Caco-2 (cell line): Measurements from ENCODE around the gene IP6K3. TPM values are rescaled to one million over a fixed set of nuclear protein-coding genes. Genes with fewer than 3 reads are reported as not detected.
A peak's percentile ranks its signal among the peaks of the same experiment; 100 is the strongest.

Experiments
- BruUV-seq: library from RNA; stranded (reverse); fragments of 400-500 nt; replicated peaks from 2 replicates; lab custom pipeline; 2021; lab: Mats Ljungman, UMichigan
- CTCF ChIA-PET: fragments of 300-600 bp; sonication (Branson Sonifier 250); formaldehyde crosslinking; loops from one replicate; lab custom pipeline; 2022; ENCODE audit warnings: antibody characterized with exemption; lab: Charles Lee
- POLR2A ChIA-PET: fragments of 300-600 bp; sonication (Branson Sonifier 250); formaldehyde crosslinking; loops from one replicate; lab custom pipeline; 2022; ENCODE audit warnings: antibody characterized with exemption; lab: Charles Lee
- DNase-seq, 2 experiments: peaks; one replicate each; pipeline versions ENCODE4 v3.0.0 to v3.0.0-alpha.2; 2020 to 2022
- H3K27me3 ChIP-seq: replicated peaks from 2 replicates; pipeline ENCODE4 v1.6.0; 2011; ENCODE audit warnings: low read length; ENCODE audit not compliant: control insufficient read depth, insufficient read depth
- H3K36me3 ChIP-seq: 2 replicates; pipeline ENCODE4 v1.5.1; 2011; ENCODE audit warnings: low read length; ENCODE audit not compliant: control insufficient read depth, insufficient read depth
- H3K4me1 ChIP-seq: fragments of 250-450 bp; sonication (Bioruptor Pico); 2 replicates; pipeline ENCODE4 v1.5.1; 2020; ENCODE audit warnings: mild to moderate bottlenecking
- H3K4me3 ChIP-seq: 2 replicates; pipeline ENCODE4 v1.5.1; 2011; ENCODE audit warnings: low read depth, mild to moderate bottlenecking, control low read depth, low read length
- H3K9me3 ChIP-seq: fragments of 250-450 bp; sonication (Bioruptor Pico); 2 replicates; pipeline ENCODE4 v1.5.1; 2020; ENCODE audit warnings: mild to moderate bottlenecking, moderate library complexity
- H3K27ac Mint-ChIP-seq: one replicate; pipeline ENCODE4 v1.8.0; 2022; ENCODE audit warnings: mixed read lengths; ENCODE audit not compliant: unreplicated experiment
- H3K27me3 Mint-ChIP-seq: one replicate; pipeline ENCODE4 v1.8.0; 2022; ENCODE audit warnings: mixed read lengths; ENCODE audit not compliant: insufficient read depth, unreplicated experiment
- H3K36me3 Mint-ChIP-seq: one replicate; pipeline ENCODE4 v1.8.0; 2022; ENCODE audit warnings: mild to moderate bottlenecking, mixed read lengths; ENCODE audit not compliant: insufficient read depth, unreplicated experiment
- H3K4me1 Mint-ChIP-seq: one replicate; pipeline ENCODE4 v1.8.0; 2022; ENCODE audit warnings: low read depth, mixed read lengths; ENCODE audit not compliant: unreplicated experiment
- H3K4me3 Mint-ChIP-seq: one replicate; pipeline ENCODE4 v1.8.0; 2022; ENCODE audit warnings: mild to moderate bottlenecking, moderate library complexity, mixed read lengths; ENCODE audit not compliant: unreplicated experiment
- H3K9me3 Mint-ChIP-seq: one replicate; pipeline ENCODE4 v1.8.0; 2022; ENCODE audit warnings: mixed read lengths; ENCODE audit not compliant: unreplicated experiment
- CTCF ChIP-seq, 2 experiments: fragments of 200-600 bp in 1 of 2; IDR thresholded peaks; 1 replicate in 1 of 2; 2 replicates in 1 of 2; pipeline versions ENCODE4 v1.5.1 to v1.8.0; 2011 to 2022; ENCODE audit warnings: antibody characterized with exemption in 1 of 2, control low read depth in 1 of 2, inconsistent platforms in 1 of 2, low read depth in 1 of 2, low read length in 1 of 2, mild to moderate bottlenecking in 1 of 2, moderate library complexity in 1 of 2; ENCODE audit not compliant: insufficient read depth in 1 of 2, severe bottlenecking in 1 of 2, unreplicated experiment in 1 of 2
- intact Hi-C: fragments of 100-400 bp; cut with micrococcal nuclease; formaldehyde crosslinking; loops from one replicate; pipeline ENCODE4 v1.10.0; 2022; ENCODE audit not compliant: unreplicated experiment
- total RNA-seq: library from RNA; stranded (reverse); gene quantifications from 2 replicates; pipeline ENCODE4 v1.2.3, GENCODE V29; 2022

IP6K3 gene
- total RNA-seq, 1 experiment from 2014 or later: 0.45 TPM

- H3K4me3 ChIP-seq: no peak overlapping the region
- H3K36me3 ChIP-seq: peaks cover 11% of the 10 kb centered on the region
- no peak overlapping the region for H3K27ac Mint-ChIP-seq
- H3K4me3 Mint-ChIP-seq: no peak overlapping the region
- H3K9me3 ChIP-seq: no peaks in the 10 kb centered on the region
- no TSS peak for BruUV-seq
- no peaks in the 10 kb centered on the region for H3K4me1 ChIP-seq
- ChIA-PET CTCF (no interaction called here), POLR2A (no interaction called here)
- no peaks in the 10 kb centered on the region for H3K27me3 Mint-ChIP-seq
- H3K27me3 ChIP-seq: no peaks in the 10 kb centered on the region
- peaks cover 64% of the 10 kb centered on the region for H3K36me3 Mint-ChIP-seq
- intact Hi-C loops: no loop called here
- no peaks in the 10 kb centered on the region for H3K4me1 Mint-ChIP-seq
- no peak for DNase-seq
- no peaks in the 10 kb centered on the region for H3K9me3 Mint-ChIP-seq
- no peak for TF ChIP-seq CTCF (IDR thresholded peaks at IDR 0.05; ENCODE audit: insufficient read depth in 1 of 2, low read depth in 1 of 2, low read length in 1 of 2, severe bottlenecking in 1 of 2, unreplicated experiment in 1 of 2)
Observed at GRCh38 chr6:33698494-33698893, 48.2 kb downstream of the IP6K3 start.

GRCh38 chr6:33697845-33698244 lies 48.9 kb downstream of the IP6K3 start:
- H3K36me3 Mint-ChIP-seq: peaks cover 70% of the 10 kb centered on the region
- H3K4me3 Mint-ChIP-seq: no peak overlapping the region
- no peak for DNase-seq
- Histone ChIP-seq H3K27me3 (no peaks in the 10 kb centered on the region), H3K9me3 (no peaks in the 10 kb centered on the region), H3K4me3 (no peak overlapping the region), H3K36me3 (peaks cover 11% of the 10 kb centered on the region), H3K4me1 (no peaks in the 10 kb centered on the region)
- no peaks in the 10 kb centered on the region for H3K4me1 Mint-ChIP-seq
- ChIA-PET CTCF (interaction anchor here (1.5 kb wide), 1 partner anchor 108 kb away, joined by 4 read pairs; no protein-coding TSS in a partner anchor), POLR2A (interaction anchor here (1.2 kb wide), 1 partner anchor 13 kb away, joined by 5 read pairs; the partner anchor contains the start of gene UQCC2)
- BruUV-seq: no TSS peak
- H3K27me3 Mint-ChIP-seq: no peaks in the 10 kb centered on the region
- TF ChIP-seq CTCF (IDR thresholded peaks at IDR 0.05; ENCODE audit: insufficient read depth in 1 of 2, low read depth in 1 of 2, low read length in 1 of 2, severe bottlenecking in 1 of 2, unreplicated experiment in 1 of 2): no peak
- H3K27ac Mint-ChIP-seq: peak overlapping the region; percentile 32
- H3K9me3 Mint-ChIP-seq: no peaks in the 10 kb centered on the region
- intact Hi-C loops: no loop called here

- H3K27me3 Mint-ChIP-seq: no peaks in the 10 kb centered on the region
- Histone ChIP-seq H3K4me1 (peaks cover 6% of the 10 kb centered on the region), H3K4me3 (no peak overlapping the region), H3K9me3 (no peaks in the 10 kb centered on the region), H3K36me3 (peaks cover 13% of the 10 kb centered on the region), H3K27me3 (no peaks in the 10 kb centered on the region)
- intact Hi-C loops: no loop called here
- H3K4me1 Mint-ChIP-seq: peaks cover 8% of the 10 kb centered on the region
- H3K4me3 Mint-ChIP-seq: no peak overlapping the region
- no peak for TF ChIP-seq CTCF (IDR thresholded peaks at IDR 0.05; ENCODE audit: insufficient read depth in 1 of 2, low read depth in 1 of 2, low read length in 1 of 2, severe bottlenecking in 1 of 2, unreplicated experiment in 1 of 2)
- POLR2A ChIA-PET: interaction anchor here (1.2 kb wide), 1 partner anchor 14 kb away, joined by 5 read pairs; the partner anchor contains the start of gene UQCC2
- BruUV-seq: no TSS peak
- no peaks in the 10 kb centered on the region for H3K9me3 Mint-ChIP-seq
- H3K27ac Mint-ChIP-seq: peak overlapping the region; percentile 32
- H3K36me3 Mint-ChIP-seq: peaks cover 79% of the 10 kb centered on the region
- DNase-seq: no peak
- CTCF ChIA-PET: interaction anchor here (1.5 kb wide), 1 partner anchor 107 kb away, joined by 4 read pairs; no protein-coding TSS in a partner anchor
Observed at GRCh38 chr6:33696548-33697518, 49.9 kb downstream of the IP6K3 start.
